Stimulated activated CD4-positive, alpha-beta T cell treated with anti-CD3 and anti-CD28 coated beads, Interleukin-1b, Interleukin-23, amount 100 ng/mL, for 48 hours (primary cell): ENCODE results near the gene PLEKHB1.
"Not testable (repeated sequence)": the region's sequence is repeated elsewhere in the genome, so short reads cannot be mapped to it uniquely, and the experiment has no call there.

Experiments
- DNase-seq: peaks from one replicate; pipeline ENCODE4 v3.0.0-alpha.2; 2020

PLEKHB1 gene

GRCh38 chr11:73648571-73649046 lies 2.2 kb downstream of the PLEKHB1 start:
- no peak for DNase-seq

GRCh38 chr11:73649206-73649605 lies 2.8 kb downstream of the PLEKHB1 start:
- DNase-seq = no peak

- DNase-seq = no peak
Measured at GRCh38 chr11:73650400-73650799, 4.0 kb downstream of the PLEKHB1 start.

GRCh38 chr11:73651252-73651651 lies 4.9 kb downstream of the PLEKHB1 start:
- no peak for DNase-seq

- no peak for DNase-seq
Measured at GRCh38 chr11:73651661-73652045, 5.3 kb downstream of the PLEKHB1 start.

GRCh38 chr11:73652046-73652730 lies 5.8 kb downstream of the PLEKHB1 start:
- no peak for DNase-seq

GRCh38 chr11:73652856-73653559 lies 6.6 kb downstream of the PLEKHB1 start:
- DNase-seq = no peak

GRCh38 chr11:73653996-73654395 lies 7.6 kb downstream of the PLEKHB1 start:
- DNase-seq = no peak

GRCh38 chr11:73654482-73655021 lies 8.2 kb downstream of the PLEKHB1 start:
- DNase-seq = no peak

GRCh38 chr11:73655686-73656085 lies 9.3 kb downstream of the PLEKHB1 start:
- DNase-seq = no peak

GRCh38 chr11:73656985-73657384 lies 10.6 kb downstream of the PLEKHB1 start:
- no peak for DNase-seq

GRCh38 chr11:73659961-73660360 lies 13.6 kb downstream of the PLEKHB1 start:
- DNase-seq = no peak

- no peak for DNase-seq
Measured at GRCh38 chr11:73660497-73661034, 14.2 kb downstream of the PLEKHB1 start.

GRCh38 chr11:73661035-73661628 lies 14.8 kb downstream of the PLEKHB1 start:
- DNase-seq = peak; percentile 83

- DNase-seq = no peak
Measured at GRCh38 chr11:73662445-73663157, 16.2 kb downstream of the PLEKHB1 start.

GRCh38 chr11:73663604-73664495 lies 17.5 kb downstream of the PLEKHB1 start:
- DNase-seq = no peak

GRCh38 chr11:73664877-73665276 lies 18.5 kb downstream of the PLEKHB1 start:
- DNase-seq = no peak

GRCh38 chr11:73667891-73668290 lies 21.5 kb downstream of the PLEKHB1 start:
- DNase-seq = no peak

GRCh38 chr11:73670808-73671207 lies 24.4 kb downstream of the PLEKHB1 start:
- no peak for DNase-seq

- no peak for DNase-seq
Measured at GRCh38 chr11:73671701-73672100, 25.3 kb downstream of the PLEKHB1 start.

- DNase-seq = not testable (repeated sequence)
Measured at GRCh38 chr11:73676552-73676951, 30.2 kb downstream of the PLEKHB1 start.

GRCh38 chr11:73680687-73681086 lies 34.3 kb downstream of the PLEKHB1 start:
- DNase-seq = no peak
